Transverse colon (tissue), 4 donors: ENCODE results near the gene STARD10.
A peak's percentile ranks its signal among the peaks of the same experiment; 100 is the strongest.

Experiments
- EP300 ChIP-seq: sonication (generic); formaldehyde crosslinking; IDR thresholded peaks from one replicate; pipeline ENCODE4 v1.6.1; 2017; ENCODE audit warnings: antibody characterized with exemption, low read depth
- POLR2A ChIP-seq: fragments of 450-650 bp; IDR thresholded peaks from one replicate; pipeline ENCODE4 v1.6.1; 2016; ENCODE audit warnings: antibody characterized with exemption, mild to moderate bottlenecking, moderate library complexity
- POLR2AphosphoS5 ChIP-seq, 3 donors: sonication (generic); formaldehyde crosslinking; IDR thresholded peaks; one replicate each; pipeline ENCODE4 v1.6.1; 2016; ENCODE audit warnings: antibody characterized with exemption in 3 of 3
- TF ChIP-seq, protein P1 (sequence below), 5 experiments: fragments of 200-600 bp in 3 of 5; fragments of 450-650 bp in 2 of 5; sonication (generic) in 3 of 5; IDR thresholded peaks; 1 replicate in 2 of 5; 2 replicates in 3 of 5; pipeline ENCODE4 v1.5.1; 2016 to 2017; ENCODE audit warnings: antibody characterized with exemption in 5 of 5, inconsistent platforms in 3 of 5, mild to moderate bottlenecking in 2 of 5, moderate library complexity in 1 of 5

DNA sequence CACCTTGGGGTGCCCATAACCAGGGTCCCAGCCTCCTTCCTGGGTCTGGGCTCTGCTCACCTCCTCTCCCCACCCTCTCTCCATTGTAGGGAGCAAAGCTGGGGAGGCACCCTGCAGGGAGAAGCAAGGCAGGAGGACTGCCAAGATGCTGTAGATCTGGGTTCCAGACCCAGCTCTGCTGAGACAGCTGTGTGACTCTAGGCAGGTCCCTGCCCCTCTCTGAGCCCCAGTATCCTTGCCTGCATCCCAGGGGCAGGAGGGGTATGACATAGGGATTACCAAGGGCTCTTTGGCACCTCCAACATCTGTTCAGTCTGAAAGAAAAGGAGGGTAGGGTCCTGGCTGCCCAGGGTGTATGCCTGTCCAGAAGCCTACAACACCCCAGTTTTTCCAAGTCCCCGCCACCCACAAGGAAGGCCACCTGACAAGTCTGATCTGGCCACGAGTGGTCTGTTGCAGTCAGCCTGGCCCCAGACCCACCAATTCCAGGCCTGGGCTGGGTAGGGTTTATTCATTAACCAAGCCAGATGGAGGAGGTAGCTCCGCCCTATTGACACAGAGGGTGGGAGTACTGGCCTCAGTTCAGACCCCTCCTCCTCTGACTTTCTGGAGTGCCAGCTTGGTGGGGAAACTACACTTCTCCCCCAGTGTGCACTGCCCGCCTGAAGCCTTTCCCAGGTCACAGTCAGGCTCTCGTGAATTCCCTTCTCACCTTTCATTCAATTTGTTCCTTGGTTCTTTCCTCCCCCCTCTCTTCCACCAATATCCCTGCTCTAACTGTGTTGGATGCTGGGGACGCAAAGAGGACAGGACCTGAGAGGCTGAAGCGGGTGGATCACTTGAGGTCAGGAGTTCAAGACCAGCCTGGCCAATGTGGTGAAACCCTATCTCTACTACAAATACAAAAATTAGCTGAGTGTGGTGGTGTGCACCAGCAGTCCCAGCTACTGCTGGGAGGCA lies 15.0 kb downstream of the STARD10 start:
- TF ChIP-seq, protein P1, sequence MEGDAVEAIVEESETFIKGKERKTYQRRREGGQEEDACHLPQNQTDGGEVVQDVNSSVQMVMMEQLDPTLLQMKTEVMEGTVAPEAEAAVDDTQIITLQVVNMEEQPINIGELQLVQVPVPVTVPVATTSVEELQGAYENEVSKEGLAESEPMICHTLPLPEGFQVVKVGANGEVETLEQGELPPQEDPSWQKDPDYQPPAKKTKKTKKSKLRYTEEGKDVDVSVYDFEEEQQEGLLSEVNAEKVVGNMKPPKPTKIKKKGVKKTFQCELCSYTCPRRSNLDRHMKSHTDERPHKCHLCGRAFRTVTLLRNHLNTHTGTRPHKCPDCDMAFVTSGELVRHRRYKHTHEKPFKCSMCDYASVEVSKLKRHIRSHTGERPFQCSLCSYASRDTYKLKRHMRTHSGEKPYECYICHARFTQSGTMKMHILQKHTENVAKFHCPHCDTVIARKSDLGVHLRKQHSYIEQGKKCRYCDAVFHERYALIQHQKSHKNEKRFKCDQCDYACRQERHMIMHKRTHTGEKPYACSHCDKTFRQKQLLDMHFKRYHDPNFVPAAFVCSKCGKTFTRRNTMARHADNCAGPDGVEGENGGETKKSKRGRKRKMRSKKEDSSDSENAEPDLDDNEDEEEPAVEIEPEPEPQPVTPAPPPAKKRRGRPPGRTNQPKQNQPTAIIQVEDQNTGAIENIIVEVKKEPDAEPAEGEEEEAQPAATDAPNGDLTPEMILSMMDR (IDR thresholded peaks at IDR 0.05): no peak
- TF ChIP-seq POLR2AphosphoS5 (IDR thresholded peaks at IDR 0.05) (peak; percentile 46 to 79 (median 76)), POLR2A (peak; percentile 75), EP300 (no peak)
